HepG2 (cell line): ENCODE measurements around the gene ZFP90. TPM values are rescaled to one million over a fixed set of nuclear protein-coding genes. Genes with fewer than 3 reads are reported as not detected.
A peak's percentile ranks its signal among the peaks of the same experiment; 100 is the strongest.

Experiments used
- ARID3A ChIP-seq: IDR thresholded peaks from 2 replicates; pipeline ENCODE4 v1.6.1; 2012; ENCODE audit warnings: low read depth, low read length, improper control_type of control experiment
- ATF7 ChIP-seq, 2 experiments: fragments of 450-650 bp in 1 of 2; sonication (generic) in 1 of 2; formaldehyde crosslinking in 1 of 2; IDR thresholded peaks; 2 replicates each; pipeline versions ENCODE4 v1.4.0 to v1.6.1; 2016 to 2020; ENCODE audit warnings: antibody characterized with exemption in 1 of 2, mild to moderate bottlenecking in 1 of 2, missing genetic modification reagents in 1 of 2
- CREM ChIP-seq, 2 experiments: sonication (generic) in 1 of 2; formaldehyde crosslinking in 1 of 2; IDR thresholded peaks; 2 replicates each; pipeline versions ENCODE4 v1.4.0 to v1.6.1; 2016 to 2020; ENCODE audit warnings: antibody characterized with exemption in 1 of 2, mild to moderate bottlenecking in 1 of 2, missing genetic modification reagents in 1 of 2
- CSRNP1 ChIP-seq: sonication (generic); formaldehyde crosslinking; IDR thresholded peaks from 2 replicates; pipeline ENCODE4 v1.8.1; 2023; ENCODE audit warnings: mild to moderate bottlenecking, missing genetic modification reagents
- MAZ ChIP-seq, 2 experiments: sonication (generic) in 1 of 2; formaldehyde crosslinking in 1 of 2; IDR thresholded peaks; 2 replicates each; pipeline versions ENCODE4 v1.5.0 to v1.6.1; 2012 to 2020; ENCODE audit warnings: low read depth in 2 of 2, mild to moderate bottlenecking in 2 of 2, borderline replicate concordance in 1 of 2, improper control_type of control experiment in 1 of 2, low read length in 1 of 2, missing genetic modification reagents in 1 of 2, moderate library complexity in 1 of 2
- MTF2 ChIP-seq: sonication (generic); formaldehyde crosslinking; IDR thresholded peaks from 2 replicates; pipeline ENCODE4 v1.5.0; 2020; ENCODE audit warnings: missing genetic modification reagents, borderline replicate concordance
- MXD1 ChIP-seq: sonication (generic); formaldehyde crosslinking; IDR thresholded peaks from 2 replicates; pipeline ENCODE4 v1.4.0; 2020; ENCODE audit warnings: mild to moderate bottlenecking, missing genetic modification reagents
- NFE2 ChIP-seq: sonication (generic); formaldehyde crosslinking; IDR thresholded peaks from 2 replicates; pipeline ENCODE4 v1.4.0; 2020; ENCODE audit warnings: missing genetic modification reagents
- RBFOX2 ChIP-seq: fragments of 200-400 bp; formaldehyde crosslinking; IDR thresholded peaks from 2 replicates; pipeline ENCODE4 v1.6.1; 2017; ENCODE audit warnings: low read depth, mild to moderate bottlenecking, low read length
- REXO4 ChIP-seq: sonication (generic); formaldehyde crosslinking; IDR thresholded peaks from 2 replicates; pipeline ENCODE4 v1.8.0; 2022; ENCODE audit warnings: missing genetic modification reagents, mild to moderate bottlenecking, borderline replicate concordance
- SMARCE1 ChIP-seq: fragments of 450-650 bp; IDR thresholded peaks from 2 replicates; pipeline ENCODE4 v1.6.1; 2017; ENCODE audit warnings: borderline replicate concordance
- SYNCRIP ChIP-seq: fragments of 200-400 bp; formaldehyde crosslinking; IDR thresholded peaks from 2 replicates; pipeline ENCODE4 v1.6.1; 2018; ENCODE audit warnings: mild to moderate bottlenecking, low read depth, low read length; ENCODE audit not compliant: insufficient read depth
- TFE3 ChIP-seq: IDR thresholded peaks from 2 replicates; pipeline ENCODE4 v1.6.1; 2016
- U2AF2 ChIP-seq: fragments of 200-400 bp; formaldehyde crosslinking; IDR thresholded peaks from 2 replicates; pipeline ENCODE4 v1.6.1; 2017; ENCODE audit warnings: low read depth, mild to moderate bottlenecking, low read length
- ZBTB38 ChIP-seq: sonication (generic); formaldehyde crosslinking; IDR thresholded peaks from 2 replicates; pipeline ENCODE4 v1.5.1; 2020; ENCODE audit warnings: mild to moderate bottlenecking, missing genetic modification reagents
- ZBTB42 ChIP-seq: sonication (generic); formaldehyde crosslinking; IDR thresholded peaks from 2 replicates; pipeline ENCODE4 v1.5.0; 2020; ENCODE audit warnings: mild to moderate bottlenecking, missing genetic modification reagents
- ZFYVE20 ChIP-seq: sonication (generic); formaldehyde crosslinking; IDR thresholded peaks from 2 replicates; pipeline ENCODE4 v1.8.0; 2023; ENCODE audit warnings: low read depth, mild to moderate bottlenecking, moderate library complexity, missing genetic modification reagents, borderline replicate concordance
- ZKSCAN1 ChIP-seq: fragments of 150-350 bp; IDR thresholded peaks from 2 replicates; pipeline ENCODE4 v1.6.1; 2014; ENCODE audit warnings: low read length
- ZNF20 ChIP-seq: sonication (generic); formaldehyde crosslinking; IDR thresholded peaks from 2 replicates; pipeline ENCODE4 v1.4.0; 2020; ENCODE audit warnings: mild to moderate bottlenecking, moderate library complexity, missing genetic modification reagents
- ZNF230 ChIP-seq: sonication (generic); formaldehyde crosslinking; IDR thresholded peaks from 2 replicates; pipeline ENCODE4 v1.4.0; 2020; ENCODE audit warnings: mild to moderate bottlenecking, missing genetic modification reagents
- ZNF746 ChIP-seq: sonication (generic); formaldehyde crosslinking; IDR thresholded peaks from 2 replicates; pipeline ENCODE4 v1.8.0; 2022; ENCODE audit warnings: mild to moderate bottlenecking, missing genetic modification reagents
- ZNF768 ChIP-seq: sonication (generic); formaldehyde crosslinking; IDR thresholded peaks from 2 replicates; pipeline ENCODE4 v1.4.0; 2020; ENCODE audit warnings: missing genetic modification reagents
- ZSCAN21 ChIP-seq: sonication (generic); formaldehyde crosslinking; IDR thresholded peaks from 2 replicates; pipeline ENCODE4 v1.8.0; 2022; ENCODE audit warnings: mild to moderate bottlenecking, missing genetic modification reagents, moderate library complexity, borderline replicate concordance
- ZZZ3 ChIP-seq: sonication (generic); formaldehyde crosslinking; IDR thresholded peaks from 2 replicates; pipeline ENCODE4 v1.4.0; 2020; ENCODE audit warnings: missing genetic modification reagents, mild to moderate bottlenecking, borderline replicate concordance
- polyA plus RNA-seq, 8 experiments: library from polyadenylated mRNA; depleted of rRNA in 3 of 8; stranded (reverse) in 7 of 8; unstranded in 1 of 8; fragments of >200 nt; fragmentation: Illumina TruSeq in 4 of 8; extraction: Trizol in 4 of 8; gene quantifications; 2 replicates each; pipeline versions ENCODE4 v1.2.1 to v1.2.3, GENCODE V29; 2011 to 2016; ENCODE audit warnings: low read depth in 4 of 8, missing spikeins in 1 of 8, mixed read lengths in 1 of 8; ENCODE audit not compliant: insufficient read depth in 1 of 8
- total RNA-seq, 5 experiments: library from RNA; depleted of rRNA; stranded (reverse); fragments of >200 nt; fragmentation: Illumina TruSeq; extraction: Trizol; gene quantifications; 2 replicates each; pipeline ENCODE4 v1.2.3, GENCODE V29; 2016; ENCODE audit warnings: low read depth in 1 of 5

Gene ZFP90
- total and polyA plus RNA-seq, 2 of the 13 experiments (the other 11 are each of a cell fraction or from before 2014, with no cell fraction given): 17.6 to 18.9 TPM

GRCh38 chr16:68526782-68527145, 12.3 kb upstream of the ZFP90 start (continued):
- TF ChIP-seq MAZ (IDR thresholded peaks at IDR 0.05; ENCODE audit: borderline replicate concordance, low read depth, low read length): no peak
- TF ChIP-seq MAZ (CRISPR knock-in tag; IDR thresholded peaks at IDR 0.05; ENCODE audit: low read depth): no peak
- TF ChIP-seq SYNCRIP: no peak
- no peak for TF ChIP-seq ZNF20
- no peak for TF ChIP-seq REXO4
- no peak for TF ChIP-seq ZNF230
- no peak for TF ChIP-seq SMARCE1
- TF ChIP-seq ZZZ3 (CRISPR knock-in tag): no peak
- TF ChIP-seq ZKSCAN1: no peak
- no peak for TF ChIP-seq MTF2
- TF ChIP-seq TFE3: no peak
- no peak for TF ChIP-seq ATF7 (IDR thresholded peaks at IDR 0.05)
- no peak for TF ChIP-seq ATF7 (CRISPR knock-in tag; IDR thresholded peaks at IDR 0.05)
- no peak for TF ChIP-seq CREM (IDR thresholded peaks at IDR 0.05)
- TF ChIP-seq CREM (CRISPR knock-in tag; IDR thresholded peaks at IDR 0.05): no peak
- TF ChIP-seq ZNF746 (CRISPR knock-in tag): no peak
- no peak for TF ChIP-seq U2AF2
- TF ChIP-seq ZBTB42 (CRISPR knock-in tag): no peak
- TF ChIP-seq ZBTB38 (CRISPR knock-in tag): 0 out of 2 replicates have a peak, but pooled peaks have one; percentile 37
- TF ChIP-seq ARID3A: no peak
- TF ChIP-seq ZSCAN21 (CRISPR knock-in tag): no peak
- no peak for TF ChIP-seq RBFOX2
- no peak for TF ChIP-seq NFE2
- 0 out of 2 replicates have a peak, but pooled peaks have one; percentile 33 for TF ChIP-seq MXD1 (CRISPR knock-in tag)
- 0 out of 2 replicates have a peak, but pooled peaks have one; percentile 10 for TF ChIP-seq ZNF768
- no peak for TF ChIP-seq ZFYVE20 (CRISPR knock-in tag)
- 0 out of 2 replicates have a peak, but pooled peaks have one; percentile 38 for TF ChIP-seq CSRNP1 (CRISPR knock-in tag)
